ENCODE data around the gene CYB561. TPM values are rescaled to one million over a fixed set of nuclear protein-coding genes. Genes with fewer than 3 reads are reported as not detected.

CYB561 gene
- total RNA-seq, 6 experiments from 2014 or later = 5.5 to 21.4 (median 15.9) TPM

DNA sequence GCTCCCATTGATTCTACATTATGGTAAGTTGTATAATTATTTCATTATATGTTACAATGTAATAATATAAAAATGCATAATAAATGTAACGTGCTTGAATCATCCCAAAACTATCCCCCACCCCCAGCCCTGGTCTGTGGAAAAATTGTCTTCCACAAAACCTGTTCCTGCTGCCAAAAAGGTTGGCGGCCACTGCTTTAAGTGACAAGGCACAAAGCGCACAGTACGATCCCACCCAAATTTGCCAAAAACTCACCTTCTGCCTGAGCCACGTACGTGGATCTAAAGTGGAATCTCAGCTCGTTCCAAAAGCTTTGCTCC lies 14.5 kb downstream of the CYB561 start:
- Mint-ChIP-seq H3K27ac (peak overlapping the region; percentile 97), H3K36me3 (ENCODE audit: low read depth) (peaks cover 32% of the 10 kb centered on the region), H3K4me1 (ENCODE audit: low read depth) (peaks cover 54% of the 10 kb centered on the region), H3K27me3 (ENCODE audit: insufficient read depth) (peaks cover 25% of the 10 kb centered on the region), H3K9me3 (no peaks in the 10 kb centered on the region), H3K4me3 (peak overlapping the region; percentile 14; the same call in 1 of the 2 replicates)
- no peak for DNase-seq
- TF ChIP-seq, protein P1, sequence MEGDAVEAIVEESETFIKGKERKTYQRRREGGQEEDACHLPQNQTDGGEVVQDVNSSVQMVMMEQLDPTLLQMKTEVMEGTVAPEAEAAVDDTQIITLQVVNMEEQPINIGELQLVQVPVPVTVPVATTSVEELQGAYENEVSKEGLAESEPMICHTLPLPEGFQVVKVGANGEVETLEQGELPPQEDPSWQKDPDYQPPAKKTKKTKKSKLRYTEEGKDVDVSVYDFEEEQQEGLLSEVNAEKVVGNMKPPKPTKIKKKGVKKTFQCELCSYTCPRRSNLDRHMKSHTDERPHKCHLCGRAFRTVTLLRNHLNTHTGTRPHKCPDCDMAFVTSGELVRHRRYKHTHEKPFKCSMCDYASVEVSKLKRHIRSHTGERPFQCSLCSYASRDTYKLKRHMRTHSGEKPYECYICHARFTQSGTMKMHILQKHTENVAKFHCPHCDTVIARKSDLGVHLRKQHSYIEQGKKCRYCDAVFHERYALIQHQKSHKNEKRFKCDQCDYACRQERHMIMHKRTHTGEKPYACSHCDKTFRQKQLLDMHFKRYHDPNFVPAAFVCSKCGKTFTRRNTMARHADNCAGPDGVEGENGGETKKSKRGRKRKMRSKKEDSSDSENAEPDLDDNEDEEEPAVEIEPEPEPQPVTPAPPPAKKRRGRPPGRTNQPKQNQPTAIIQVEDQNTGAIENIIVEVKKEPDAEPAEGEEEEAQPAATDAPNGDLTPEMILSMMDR (IDR thresholded peaks at IDR 0.05) = no peak

DNA sequence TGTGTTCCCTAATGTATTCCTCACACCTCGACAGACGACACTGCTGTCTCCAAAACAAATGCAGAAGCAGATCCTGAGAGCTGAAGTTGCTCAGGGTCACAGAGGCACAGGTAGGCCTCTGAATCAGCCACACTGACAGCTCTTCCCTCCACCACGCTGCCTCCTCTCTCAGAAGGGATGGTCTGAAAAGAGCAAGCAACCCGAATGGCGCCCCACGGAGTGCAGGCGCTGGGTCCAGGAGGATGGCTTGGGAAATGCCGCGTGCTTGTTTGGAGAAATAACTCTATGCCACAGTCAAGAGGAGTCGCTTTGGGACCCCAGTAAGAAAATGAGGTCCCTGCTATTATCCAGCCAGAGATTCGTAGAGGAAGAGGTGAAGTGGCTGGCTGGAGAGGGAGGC lies 15.9 kb downstream of the CYB561 start:
- TF ChIP-seq, protein P1 (IDR thresholded peaks at IDR 0.05) = no peak
- Mint-ChIP-seq H3K27me3 (ENCODE audit: insufficient read depth) (peaks cover 25% of the 10 kb centered on the region), H3K4me3 (0 out of 2 replicates have a peak overlapping the region, but pooled peaks have one; percentile 9), H3K36me3 (ENCODE audit: low read depth) (peaks cover 32% of the 10 kb centered on the region), H3K9me3 (no peaks in the 10 kb centered on the region), H3K27ac (peak overlapping the region; percentile 14; the same call in 1 of the 2 replicates), H3K4me1 (ENCODE audit: low read depth) (peaks cover 66% of the 10 kb centered on the region)
- no peak for DNase-seq

GRCh38 chr17:63429766-63430165 lies 16.3 kb downstream of the CYB561 start:
- H3K9me3 Mint-ChIP-seq = no peaks in the 10 kb centered on the region
- TF ChIP-seq, protein P1 (IDR thresholded peaks at IDR 0.05) = no peak
- H3K36me3 Mint-ChIP-seq (ENCODE audit: low read depth) = peaks cover 32% of the 10 kb centered on the region
- H3K4me3 Mint-ChIP-seq = no peak overlapping the region
- no peak for DNase-seq
- H3K27me3 Mint-ChIP-seq (ENCODE audit: insufficient read depth) = peaks cover 23% of the 10 kb centered on the region
- H3K27ac Mint-ChIP-seq = no peak overlapping the region
- H3K4me1 Mint-ChIP-seq (ENCODE audit: low read depth) = peaks cover 67% of the 10 kb centered on the region

DNA sequence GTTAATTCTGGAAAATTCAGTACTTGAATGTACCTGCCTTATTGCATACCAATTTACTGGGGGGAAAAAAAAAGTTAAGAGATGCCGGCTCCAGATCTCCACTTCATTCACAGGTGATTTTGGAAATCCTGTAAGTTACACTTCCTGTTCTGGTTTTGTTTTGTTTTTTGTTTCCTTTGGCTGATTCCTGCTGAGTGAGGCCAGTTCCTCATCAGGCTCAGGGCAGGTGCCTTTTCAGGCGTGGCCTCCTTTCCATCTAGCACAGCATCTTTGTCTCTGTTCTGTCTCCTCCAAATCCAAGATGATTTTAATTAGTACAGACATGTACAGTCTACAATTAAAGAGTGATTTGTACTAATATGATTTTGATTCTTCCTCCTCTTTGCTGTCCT lies 19.2 kb downstream of the CYB561 start:
- TF ChIP-seq, protein P1 (IDR thresholded peaks at IDR 0.05) = no peak
- H3K27me3 Mint-ChIP-seq (ENCODE audit: insufficient read depth) = peaks cover 7% of the 10 kb centered on the region
- H3K36me3 Mint-ChIP-seq (ENCODE audit: low read depth) = peaks cover 30% of the 10 kb centered on the region
- H3K27ac Mint-ChIP-seq = no peak overlapping the region
- no peaks in the 10 kb centered on the region for H3K9me3 Mint-ChIP-seq
- H3K4me1 Mint-ChIP-seq (ENCODE audit: low read depth) = peaks cover 39% of the 10 kb centered on the region
- no peak overlapping the region for H3K4me3 Mint-ChIP-seq
- no peak for DNase-seq

GRCh38 chr17:63426041-63426916 lies 19.8 kb downstream of the CYB561 start:
- Mint-ChIP-seq H3K9me3 (no peaks in the 10 kb centered on the region), H3K36me3 (ENCODE audit: low read depth) (peaks cover 31% of the 10 kb centered on the region), H3K4me3 (no peak overlapping the region), H3K27ac (no peak overlapping the region; the same call in 1 of the 2 replicates), H3K4me1 (ENCODE audit: low read depth) (peaks cover 32% of the 10 kb centered on the region), H3K27me3 (ENCODE audit: insufficient read depth) (peaks cover 10% of the 10 kb centered on the region)
- TF ChIP-seq, protein P1 (IDR thresholded peaks at IDR 0.05) = no peak
- no peak for DNase-seq

All from HFFc6 (cell line).